Fibroblast of lung (primary cell): Measurements from ENCODE around the gene HSPA8. TPM values are rescaled to one million over a fixed set of nuclear protein-coding genes. Genes with fewer than 3 reads are reported as not detected.

ENCODE experiments used
- DNase-seq, 2 donors: peaks; one replicate each; pipeline versions ENCODE4 v3.0.0 to v3.0.0-alpha.2; 2010; ENCODE audit warnings: low read depth in 2 of 2
- H2AFZ ChIP-seq: 2 replicates; pipeline ENCODE4 v1.5.1; 2012; ENCODE audit warnings: low read length, control low read depth, inconsistent platforms
- H3K27ac ChIP-seq: 2 replicates; pipeline ENCODE4 v1.5.1; 2011; ENCODE audit warnings: low read length, control low read depth; ENCODE audit not compliant: insufficient read depth
- H3K27me3 ChIP-seq: 2 replicates; pipeline ENCODE4 v1.5.1; 2011; ENCODE audit warnings: mild to moderate bottlenecking, low read length; ENCODE audit not compliant: control insufficient read depth, insufficient read depth
- H3K36me3 ChIP-seq: 2 replicates; pipeline ENCODE4 v1.5.1; 2011; ENCODE audit warnings: low read length; ENCODE audit not compliant: control insufficient read depth, insufficient read depth
- H3K4me1 ChIP-seq: 2 replicates; pipeline ENCODE4 v1.5.1; 2011; ENCODE audit warnings: low read length; ENCODE audit not compliant: control insufficient read depth, insufficient read depth; ENCODE audit errors: extremely low read depth
- H3K4me2 ChIP-seq: 2 replicates; pipeline ENCODE4 v1.5.1; 2011; ENCODE audit warnings: low read length, control low read depth; ENCODE audit not compliant: insufficient read depth; ENCODE audit errors: extremely low read depth
- H3K4me3 ChIP-seq, 4 experiments: fragments of 200-600 bp in 1 of 4; sonication (generic) in 1 of 4; replicated peaks in 1 of 4; 2 replicates each; pipeline ENCODE4 v1.5.1; 2011 to 2016; ENCODE audit warnings: low read length in 4 of 4, low read depth in 3 of 4, mild to moderate bottlenecking in 3 of 4, control low read depth in 2 of 4, inconsistent platforms in 1 of 4, mixed read lengths in 1 of 4; ENCODE audit not compliant: insufficient read depth in 1 of 4; ENCODE audit errors: control extremely low read depth in 1 of 4
- H3K79me2 ChIP-seq: 2 replicates; pipeline ENCODE4 v1.5.1; 2012; ENCODE audit warnings: mild to moderate bottlenecking, low read length, inconsistent platforms; ENCODE audit not compliant: control insufficient read depth, insufficient read depth
- H3K9ac ChIP-seq: 2 replicates; pipeline ENCODE4 v1.5.1; 2011; ENCODE audit warnings: mild to moderate bottlenecking, low read length, control low read depth; ENCODE audit not compliant: insufficient read depth
- H3K9me3 ChIP-seq: 2 replicates; pipeline ENCODE4 v1.5.1; 2012; ENCODE audit warnings: low read depth, low read length; ENCODE audit not compliant: control insufficient read depth, insufficient read depth
- H4K20me1 ChIP-seq: 2 replicates; pipeline ENCODE4 v1.5.1; 2011; ENCODE audit warnings: low read length; ENCODE audit not compliant: control insufficient read depth, insufficient read depth; ENCODE audit errors: extremely low read depth
- CTCF ChIP-seq, 2 donors: IDR thresholded peaks in 1 of 2; conservative IDR thresholded peaks in 1 of 2; 1 replicate in 1 of 2; 2 replicates in 1 of 2; pipeline ENCODE4 v1.5.1; 2011 to 2012; ENCODE audit warnings: low read length in 2 of 2, control low read depth in 1 of 2, inconsistent platforms in 1 of 2, low read depth in 1 of 2, mild to moderate bottlenecking in 1 of 2
- EZH2 ChIP-seq: IDR thresholded peaks from 2 replicates; pipeline ENCODE4 v1.5.1; 2012; ENCODE audit warnings: low read length, control low read depth, mild to moderate bottlenecking; ENCODE audit errors: missing control alignments
- polyA plus RNA-seq, 2 donors: library from polyadenylated mRNA; depleted of rRNA in 1 of 2; stranded (reverse) in 1 of 2; unstranded in 1 of 2; fragments of >200 nt; gene quantifications; 2 replicates each; pipeline ENCODE4 v1.2.1, GENCODE V29; 2011 to 2012; ENCODE audit warnings: missing spikeins in 1 of 2
- total RNA-seq: library from RNA; depleted of rRNA; stranded (reverse); fragments of >200 nt; gene quantifications from 2 replicates; pipeline ENCODE4 v1.2.1, GENCODE V29; 2014

HSPA8 gene
- total and polyA plus RNA-seq, 2 donors (not counting 1 experiment from before 2014, with no cell fraction given), result 2,158 to 2,431 TPM

- no peak overlapping the region for H3K27ac ChIP-seq
- H3K4me1 ChIP-seq, result no peaks in the 10 kb centered on the region
- no peak for DNase-seq
- TF ChIP-seq EZH2 (no peak), CTCF (conservative IDR thresholded peaks at IDR 0.05 in 1 of 2, IDR thresholded peaks at IDR 0.05 in 1 of 2; ENCODE audit: low read depth in 1 of 2, low read length in 2 of 2) (no peak)
- no peak overlapping the region for H3K9ac ChIP-seq
- H3K36me3 ChIP-seq, result peaks cover 4% of the 10 kb centered on the region
- H3K4me2 ChIP-seq, result no peak overlapping the region
- no peaks in the 10 kb centered on the region for H3K9me3 ChIP-seq
- no peaks in the 10 kb centered on the region for H3K79me2 ChIP-seq
- H4K20me1 ChIP-seq, result peaks cover 2% of the 10 kb centered on the region
- no peaks in the 10 kb centered on the region for H3K27me3 ChIP-seq
- no peak overlapping the region for H2AFZ ChIP-seq
- H3K4me3 ChIP-seq, result no peak overlapping the region
Observed at GRCh38 chr11:123051146-123051545, 10.8 kb downstream of the HSPA8 start.

- Histone ChIP-seq H3K27ac (no peak overlapping the region), H3K9ac (no peak overlapping the region), H3K27me3 (no peaks in the 10 kb centered on the region), H3K9me3 (no peaks in the 10 kb centered on the region), H2AFZ (no peak overlapping the region), H3K4me1 (no peaks in the 10 kb centered on the region), H3K4me2 (no peak overlapping the region), H4K20me1 (no peaks in the 10 kb centered on the region), H3K79me2 (no peaks in the 10 kb centered on the region), H3K4me3 (no peak overlapping the region), H3K36me3 (no peaks in the 10 kb centered on the region)
- TF ChIP-seq EZH2, result no peak
- no peak for TF ChIP-seq CTCF (conservative IDR thresholded peaks at IDR 0.05 in 1 of 2, IDR thresholded peaks at IDR 0.05 in 1 of 2; ENCODE audit: low read depth in 1 of 2, low read length in 2 of 2)
- no peak for DNase-seq
Observed at GRCh38 chr11:123047947-123048293, 14.0 kb downstream of the HSPA8 start.

GRCh38 chr11:123047266-123047946 is 14.5 kb downstream of the HSPA8 start:
- no peak overlapping the region for H3K9ac ChIP-seq
- H3K9me3 ChIP-seq, result no peaks in the 10 kb centered on the region
- H3K4me1 ChIP-seq, result no peaks in the 10 kb centered on the region
- no peak overlapping the region for H3K4me3 ChIP-seq
- H3K27ac ChIP-seq, result no peak overlapping the region
- H3K27me3 ChIP-seq, result no peaks in the 10 kb centered on the region
- TF ChIP-seq CTCF (conservative IDR thresholded peaks at IDR 0.05 in 1 of 2, IDR thresholded peaks at IDR 0.05 in 1 of 2; ENCODE audit: low read depth in 1 of 2, low read length in 2 of 2) (no peak), EZH2 (no peak)
- no peak for DNase-seq
- H3K79me2 ChIP-seq, result no peaks in the 10 kb centered on the region
- H4K20me1 ChIP-seq, result no peaks in the 10 kb centered on the region
- no peaks in the 10 kb centered on the region for H3K36me3 ChIP-seq
- H3K4me2 ChIP-seq, result no peak overlapping the region
- H2AFZ ChIP-seq, result no peak overlapping the region
